GM23338 (cell line): ENCODE results near the gene CNTNAP2. TPM values are rescaled to one million over a fixed set of nuclear protein-coding genes. Genes with fewer than 3 reads are reported as not detected.

Source experiments
- ATAC-seq: fragments of 200-7000 bp; cut with Tn5 transposase; 3 replicates; pipeline ENCODE4 v1.9.1; 2020
- DNase-seq: peaks from one replicate; pipeline ENCODE4 v3.0.0-alpha.2; 2015; ENCODE audit warnings: low spot score
- H2AFZ ChIP-seq: fragments of 200-600 bp; sonication (generic); 2 replicates; pipeline ENCODE4 v1.8.0; 2016; ENCODE audit warnings: antibody characterized with exemption, mild to moderate bottlenecking, moderate library complexity
- H3F3A ChIP-seq: fragments of 200-600 bp; sonication (generic); replicated peaks from 2 replicates; pipeline ENCODE4 v1.8.0; 2017; ENCODE audit warnings: antibody characterized with exemption, mixed run types, low read depth
- H3K27ac ChIP-seq: fragments of 200-600 bp; sonication (generic); 2 replicates; pipeline ENCODE4 v1.6.1; 2016; ENCODE audit warnings: low read depth
- H3K27me3 ChIP-seq: fragments of 200-600 bp; sonication (generic); 2 replicates; pipeline ENCODE4 v1.8.0; 2016; ENCODE audit warnings: mild to moderate bottlenecking, mixed run types, moderate library complexity; ENCODE audit not compliant: insufficient read depth
- H3K36me3 ChIP-seq: fragments of 200-600 bp; sonication (generic); 2 replicates; pipeline ENCODE4 v1.8.0; 2016; ENCODE audit warnings: mild to moderate bottlenecking; ENCODE audit not compliant: insufficient read depth
- H3K4me1 ChIP-seq: fragments of 200-600 bp; sonication (generic); 2 replicates; pipeline ENCODE4 v1.8.0; 2016; ENCODE audit warnings: mild to moderate bottlenecking, moderate library complexity; ENCODE audit not compliant: insufficient read depth
- H3K4me2 ChIP-seq: fragments of 200-600 bp; sonication (generic); 2 replicates; pipeline ENCODE4 v1.7.1; 2017; ENCODE audit warnings: mixed run types
- H3K4me3 ChIP-seq: fragments of 200-600 bp; sonication (generic); 2 replicates; pipeline ENCODE4 v1.6.1; 2016; ENCODE audit warnings: mixed run types
- H3K79me2 ChIP-seq: fragments of 200-600 bp; sonication (generic); replicated peaks from 2 replicates; pipeline ENCODE4 v1.8.0; 2017; ENCODE audit warnings: mild to moderate bottlenecking; ENCODE audit not compliant: insufficient read depth
- H3K9me2 ChIP-seq: fragments of 200-600 bp; sonication (generic); 2 replicates; pipeline ENCODE4 v1.8.0; 2017; ENCODE audit not compliant: insufficient read depth
- H4K20me1 ChIP-seq: fragments of 200-600 bp; sonication (generic); replicated peaks from 2 replicates; pipeline ENCODE4 v1.8.0; 2017; ENCODE audit warnings: mild to moderate bottlenecking; ENCODE audit not compliant: insufficient read depth
- H3K27ac Mint-ChIP-seq: 2 replicates; pipeline ENCODE4 v1.8.0; 2020; ENCODE audit warnings: inconsistent platforms, mild to moderate bottlenecking, moderate library complexity, mixed read lengths
- H3K27me3 Mint-ChIP-seq: 3 replicates; pipeline ENCODE4 v1.8.0; 2022; ENCODE audit warnings: low read depth, mild to moderate bottlenecking, moderate library complexity, mixed read lengths, inconsistent platforms; ENCODE audit not compliant: insufficient read depth, poor library complexity
- H3K36me3 Mint-ChIP-seq: 3 replicates; pipeline ENCODE4 v1.8.0; 2021; ENCODE audit warnings: low read depth, mild to moderate bottlenecking, inconsistent platforms, moderate library complexity, mixed read lengths
- H3K4me1 Mint-ChIP-seq: 3 replicates; pipeline ENCODE4 v1.8.0; 2020; ENCODE audit warnings: mild to moderate bottlenecking, inconsistent platforms, mixed read lengths
- H3K4me3 Mint-ChIP-seq: 3 replicates; pipeline ENCODE4 v1.8.0; 2021; ENCODE audit warnings: moderate library complexity, mild to moderate bottlenecking, inconsistent platforms, mixed read lengths
- H3K9me3 Mint-ChIP-seq: 3 replicates; pipeline ENCODE4 v1.8.0; 2020; ENCODE audit warnings: moderate library complexity, mild to moderate bottlenecking, inconsistent platforms, mixed read lengths
- CREB1 ChIP-seq: fragments of 250-450 bp; sonication (Bioruptor Pico); IDR thresholded peaks from 2 replicates; pipeline ENCODE4 v1.5.0; 2020; ENCODE audit warnings: low read depth, mild to moderate bottlenecking, moderate library complexity
- EZH2 ChIP-seq: fragments of 200-600 bp; sonication (generic); IDR thresholded peaks from one replicate; pipeline ENCODE4 v1.8.0; 2017; ENCODE audit warnings: antibody characterized with exemption, mild to moderate bottlenecking, low read depth; ENCODE audit not compliant: unreplicated experiment
- EZH2phosphoT487 ChIP-seq: fragments of 200-600 bp; sonication (generic); IDR thresholded peaks from one replicate; pipeline ENCODE4 v1.8.1; 2018; ENCODE audit warnings: antibody characterized with exemption; ENCODE audit not compliant: unreplicated experiment
- JUNB ChIP-seq: IDR thresholded peaks from one replicate; pipeline ENCODE4 v1.6.1; 2016; ENCODE audit warnings: antibody characterized with exemption; ENCODE audit not compliant: unreplicated experiment
- POLR2AphosphoS5 ChIP-seq: IDR thresholded peaks from 2 replicates; pipeline ENCODE4 v1.6.1; 2016; ENCODE audit warnings: antibody characterized with exemption, low read depth
- REST ChIP-seq: IDR thresholded peaks from one replicate; pipeline ENCODE4 v1.6.1; 2018; ENCODE audit warnings: antibody characterized with exemption; ENCODE audit not compliant: unreplicated experiment
- ZNF114 ChIP-seq: fragments of 250-450 bp; sonication (Bioruptor Pico); IDR thresholded peaks from 2 replicates; pipeline ENCODE4 v1.5.0; 2020; ENCODE audit warnings: mild to moderate bottlenecking, moderate library complexity
- polyA plus RNA-seq: library from polyadenylated mRNA; unstranded; fragments of >200 nt; fragmentation: Nextera tagmentation; extraction: Ambion mirVana; gene quantifications from 2 replicates; pipeline ENCODE4 v1.2.1, GENCODE V29; 2016
- total RNA-seq: library from RNA; depleted of rRNA; stranded (reverse); fragments of >200 nt; shearing (Covaris generic); gene quantifications from 2 replicates; pipeline ENCODE4 v1.2.3, GENCODE V29; 2014
- TF ChIP-seq, protein P1 (sequence below), 2 experiments: fragments of 200-600 bp in 1 of 2; sonication (generic) in 1 of 2; conservative IDR thresholded peaks; 2 replicates each; pipeline versions ENCODE4 v1.5.1 to v1.6.1; 2016 to 2017; ENCODE audit warnings: antibody characterized with exemption in 2 of 2, low read depth in 2 of 2, mild to moderate bottlenecking in 2 of 2, moderate library complexity in 1 of 2
- TF ChIP-seq, protein P2 (sequence below): IDR thresholded peaks from 2 replicates; pipeline ENCODE4 v1.6.1; 2016; ENCODE audit warnings: antibody characterized with exemption

CNTNAP2 gene
- total and polyA plus RNA-seq, 2 experiments from 2014 or later: 38.2 to 61.3 TPM

- TF ChIP-seq, protein P1, sequence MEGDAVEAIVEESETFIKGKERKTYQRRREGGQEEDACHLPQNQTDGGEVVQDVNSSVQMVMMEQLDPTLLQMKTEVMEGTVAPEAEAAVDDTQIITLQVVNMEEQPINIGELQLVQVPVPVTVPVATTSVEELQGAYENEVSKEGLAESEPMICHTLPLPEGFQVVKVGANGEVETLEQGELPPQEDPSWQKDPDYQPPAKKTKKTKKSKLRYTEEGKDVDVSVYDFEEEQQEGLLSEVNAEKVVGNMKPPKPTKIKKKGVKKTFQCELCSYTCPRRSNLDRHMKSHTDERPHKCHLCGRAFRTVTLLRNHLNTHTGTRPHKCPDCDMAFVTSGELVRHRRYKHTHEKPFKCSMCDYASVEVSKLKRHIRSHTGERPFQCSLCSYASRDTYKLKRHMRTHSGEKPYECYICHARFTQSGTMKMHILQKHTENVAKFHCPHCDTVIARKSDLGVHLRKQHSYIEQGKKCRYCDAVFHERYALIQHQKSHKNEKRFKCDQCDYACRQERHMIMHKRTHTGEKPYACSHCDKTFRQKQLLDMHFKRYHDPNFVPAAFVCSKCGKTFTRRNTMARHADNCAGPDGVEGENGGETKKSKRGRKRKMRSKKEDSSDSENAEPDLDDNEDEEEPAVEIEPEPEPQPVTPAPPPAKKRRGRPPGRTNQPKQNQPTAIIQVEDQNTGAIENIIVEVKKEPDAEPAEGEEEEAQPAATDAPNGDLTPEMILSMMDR (conservative IDR thresholded peaks at IDR 0.05; ENCODE audit: low read depth in 2 of 2): no peak
Measured at GRCh38 chr7:146255609-146256008, 139.0 kb downstream of the CNTNAP2 start (continued).

- ATAC-seq (no peak), DNase-seq (no peak)
- no peak overlapping the region for H3K4me3 ChIP-seq
- no peaks in the 10 kb centered on the region for H3K9me2 ChIP-seq
- TF ChIP-seq POLR2AphosphoS5: no peak
- no peak for TF ChIP-seq ZNF114 (CRISPR knock-in tag)
- no peak for TF ChIP-seq EZH2
- TF ChIP-seq REST: no peak
- TF ChIP-seq JUNB: no peak
- TF ChIP-seq CREB1 (CRISPR knock-in tag): no peak
- TF ChIP-seq, protein P2, sequence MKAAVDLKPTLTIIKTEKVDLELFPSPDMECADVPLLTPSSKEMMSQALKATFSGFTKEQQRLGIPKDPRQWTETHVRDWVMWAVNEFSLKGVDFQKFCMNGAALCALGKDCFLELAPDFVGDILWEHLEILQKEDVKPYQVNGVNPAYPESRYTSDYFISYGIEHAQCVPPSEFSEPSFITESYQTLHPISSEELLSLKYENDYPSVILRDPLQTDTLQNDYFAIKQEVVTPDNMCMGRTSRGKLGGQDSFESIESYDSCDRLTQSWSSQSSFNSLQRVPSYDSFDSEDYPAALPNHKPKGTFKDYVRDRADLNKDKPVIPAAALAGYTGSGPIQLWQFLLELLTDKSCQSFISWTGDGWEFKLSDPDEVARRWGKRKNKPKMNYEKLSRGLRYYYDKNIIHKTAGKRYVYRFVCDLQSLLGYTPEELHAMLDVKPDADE: no peak
- no peak for TF ChIP-seq EZH2phosphoT487
- peaks cover 4% of the 10 kb centered on the region; the same call in 2 of the 3 replicates for H3K36me3 Mint-ChIP-seq
- H3K27me3 Mint-ChIP-seq: no peaks in the 10 kb centered on the region
- H2AFZ ChIP-seq: no peak overlapping the region
- H3K79me2 ChIP-seq: no peaks in the 10 kb centered on the region
- H3K4me1 ChIP-seq: no peaks in the 10 kb centered on the region
- no peaks in the 10 kb centered on the region; the same call in 1 of the 2 replicates for H3K36me3 ChIP-seq
- H3K27ac ChIP-seq: no peak overlapping the region
- H3K9me3 Mint-ChIP-seq: peaks cover 17% of the 10 kb centered on the region
- no peak overlapping the region for H3K4me2 ChIP-seq
- H3K4me1 Mint-ChIP-seq: no peaks in the 10 kb centered on the region
- no peak overlapping the region for H3K27ac Mint-ChIP-seq
- H3F3A ChIP-seq: no peaks in the 10 kb centered on the region
- H4K20me1 ChIP-seq: no peaks in the 10 kb centered on the region
- H3K4me3 Mint-ChIP-seq: no peak overlapping the region
- H3K27me3 ChIP-seq: no peaks in the 10 kb centered on the region
Measured at GRCh38 chr7:146262527-146262926, 145.9 kb downstream of the CNTNAP2 start.
